HG03095 (cell line): ENCODE data around the gene CHMP4A.

Experiments used
- ATAC-seq: cut with Tn5 transposase; IDR thresholded peaks from one replicate; pipeline ENCODE4 v1.9.1; 2021; ENCODE audit warnings: moderate library complexity; ENCODE audit not compliant: unreplicated experiment

The CHMP4A gene

DNA sequence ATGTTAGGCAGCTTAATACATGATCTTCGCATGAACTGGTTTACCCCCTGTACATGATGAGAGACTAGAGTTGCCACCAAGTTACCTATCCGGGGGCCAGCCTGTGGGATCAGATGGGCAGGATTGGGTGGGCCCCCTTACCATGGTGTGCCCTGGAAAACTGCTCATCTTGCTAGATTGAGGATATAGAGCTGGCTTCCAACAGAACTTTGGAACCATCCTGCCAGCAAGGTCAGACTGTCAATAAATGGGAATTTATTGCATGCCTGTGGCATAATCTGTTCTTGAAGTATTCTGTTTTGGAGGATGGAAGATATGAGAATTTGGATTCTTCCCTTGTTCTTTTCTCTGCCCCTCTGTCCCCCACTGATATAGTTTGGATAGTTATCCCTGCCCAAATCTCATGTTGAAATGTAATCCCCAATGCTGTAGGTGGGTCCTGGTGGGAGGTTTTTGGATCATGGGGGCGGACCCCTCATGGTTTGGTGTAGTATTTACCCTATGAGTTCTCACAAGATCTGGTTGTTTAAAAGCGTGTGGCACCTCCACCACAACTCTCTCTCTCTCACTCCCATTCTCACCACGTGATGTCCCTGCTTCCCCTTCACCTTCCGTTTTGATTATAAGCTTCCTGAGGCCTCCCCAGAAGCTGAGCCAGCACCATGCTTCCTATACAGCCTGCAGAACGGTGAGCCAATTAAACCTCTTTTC lies 14.3 kb downstream of the CHMP4A start:
- ATAC-seq = no peak

DNA sequence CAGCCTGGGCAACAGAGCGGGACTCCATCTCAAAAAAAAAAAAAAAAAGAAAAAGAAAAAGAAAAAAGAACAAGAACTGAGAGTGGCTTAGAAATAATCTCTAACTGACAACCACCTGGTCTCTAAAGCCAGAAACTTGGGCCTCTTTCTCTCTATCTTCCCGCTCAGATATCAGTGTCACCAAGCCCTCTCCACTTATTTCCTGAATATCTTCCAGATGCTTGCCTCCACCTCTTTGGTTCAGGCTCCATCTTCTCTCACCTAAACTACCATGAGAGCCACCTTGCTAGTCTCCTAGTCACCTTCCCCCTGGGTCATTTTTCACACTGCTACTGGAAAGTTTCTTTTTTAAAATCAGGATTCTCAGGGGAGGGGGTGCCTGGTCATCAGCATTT lies 16.2 kb downstream of the CHMP4A start:
- no peak for ATAC-seq

DNA sequence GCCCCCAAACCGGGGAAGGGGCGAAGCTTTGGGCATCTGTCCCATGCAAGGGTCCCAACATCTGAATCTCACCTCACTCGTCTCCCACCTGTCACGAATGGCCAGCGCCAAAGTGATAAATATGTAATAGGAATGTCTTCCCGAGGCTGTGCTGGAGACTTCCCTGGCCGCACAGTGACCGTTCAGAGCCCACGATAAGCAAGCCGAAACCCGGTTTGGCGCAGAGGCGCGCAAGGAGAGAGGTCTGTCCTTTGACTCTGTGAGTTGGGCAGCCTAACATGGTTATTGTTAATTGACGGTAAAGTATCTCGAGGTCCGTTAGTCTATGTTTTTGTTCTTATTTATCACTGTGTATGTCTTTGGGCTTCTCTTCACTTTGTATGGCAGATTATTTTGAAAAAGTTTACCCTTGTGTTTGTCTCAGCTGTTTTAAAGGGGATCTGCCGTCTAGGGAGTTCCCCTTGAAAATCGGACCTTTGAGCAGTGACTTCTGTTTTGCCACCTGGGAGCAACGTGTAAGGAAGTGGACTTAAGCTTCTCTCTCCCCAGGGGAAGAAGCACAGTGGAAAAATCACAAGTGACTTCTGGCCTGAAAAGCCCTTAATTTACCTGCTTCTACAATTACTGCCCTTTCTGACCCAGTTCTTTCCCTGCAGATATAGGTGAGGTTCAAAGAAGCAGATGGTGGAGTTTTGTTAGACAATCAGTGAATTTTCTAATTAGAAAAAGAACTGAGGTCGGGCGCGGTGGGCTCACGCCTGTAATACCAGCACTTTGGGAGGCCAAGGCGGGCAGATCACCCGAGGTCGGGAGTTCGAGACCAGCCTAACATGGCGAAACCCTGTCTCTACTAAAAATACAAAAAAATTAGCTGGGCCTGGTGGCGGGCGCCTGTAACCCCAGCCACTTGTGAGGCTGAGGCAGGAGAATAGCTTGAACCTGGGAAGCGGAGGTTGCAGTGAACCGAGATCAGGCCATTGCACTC lies 16.9 kb downstream of the CHMP4A start:
- ATAC-seq = peak; percentile 44

DNA sequence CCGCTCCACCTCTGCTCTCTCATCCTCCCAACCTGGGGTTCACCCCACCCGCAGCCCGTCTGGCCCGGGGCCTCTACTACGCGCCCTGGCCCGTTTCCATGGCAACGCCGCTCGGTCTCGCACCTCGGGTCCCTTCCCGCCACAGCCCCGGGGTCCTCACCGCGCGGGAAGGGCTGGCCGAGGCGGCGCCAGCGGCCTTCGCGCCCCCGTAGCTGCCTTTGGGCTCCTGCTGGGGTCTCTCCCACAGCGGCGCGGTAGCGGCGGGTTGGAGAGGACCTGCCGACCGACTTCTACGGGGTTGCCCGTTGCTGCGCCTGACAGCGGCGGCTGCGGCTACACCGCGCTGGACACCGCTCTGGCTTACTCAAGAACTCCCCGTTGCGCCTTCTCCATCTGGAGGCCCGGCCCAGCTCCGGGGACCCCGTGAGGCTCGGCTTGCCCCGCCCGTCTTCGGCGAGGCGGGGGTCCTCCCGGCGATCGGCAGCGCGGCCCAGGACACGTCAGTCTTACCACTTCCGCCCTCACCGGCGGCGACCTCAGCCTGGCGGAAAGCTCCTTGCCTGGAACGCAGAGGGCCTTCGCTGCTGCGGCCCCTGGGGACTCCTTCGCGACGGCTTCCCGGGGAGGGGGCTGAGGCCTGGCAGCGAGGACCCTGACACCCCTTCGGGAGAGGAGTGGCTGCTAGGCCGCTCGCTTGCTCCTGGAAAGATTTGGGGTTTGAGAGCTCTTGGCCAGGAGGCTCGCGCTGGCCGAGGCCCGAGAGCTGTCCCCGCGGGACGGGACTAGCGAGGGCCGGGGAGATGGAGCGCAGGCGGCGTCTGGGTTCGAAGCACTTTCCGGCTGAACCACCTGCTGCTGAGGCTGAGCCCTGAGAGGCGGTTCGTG lies 17.9 kb downstream of the CHMP4A start, which contains the start of gene TM9SF1:
Gene TM9SF1, minus strand, starts transcription at position 256 of the 885 bp plus-strand sequence. CDS start 422 bp downstream, outside the sequence.
- ATAC-seq = peak; percentile 83

DNA sequence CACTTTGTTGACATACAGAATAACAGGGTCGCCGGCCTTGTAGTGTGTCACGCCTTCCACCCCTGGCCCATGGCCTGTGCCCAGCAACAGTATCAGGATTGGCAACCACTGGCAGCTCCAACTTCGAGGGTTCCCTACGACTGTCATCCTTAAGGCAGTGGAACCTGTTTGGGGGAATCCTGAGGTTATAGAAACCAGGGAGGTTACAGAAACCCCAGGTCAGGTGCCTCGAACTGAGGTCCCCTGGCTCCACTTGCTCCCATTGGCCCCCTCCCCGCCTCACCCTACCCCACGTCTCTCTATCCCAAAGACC lies 18.5 kb downstream of the CHMP4A start:
- no peak for ATAC-seq

DNA sequence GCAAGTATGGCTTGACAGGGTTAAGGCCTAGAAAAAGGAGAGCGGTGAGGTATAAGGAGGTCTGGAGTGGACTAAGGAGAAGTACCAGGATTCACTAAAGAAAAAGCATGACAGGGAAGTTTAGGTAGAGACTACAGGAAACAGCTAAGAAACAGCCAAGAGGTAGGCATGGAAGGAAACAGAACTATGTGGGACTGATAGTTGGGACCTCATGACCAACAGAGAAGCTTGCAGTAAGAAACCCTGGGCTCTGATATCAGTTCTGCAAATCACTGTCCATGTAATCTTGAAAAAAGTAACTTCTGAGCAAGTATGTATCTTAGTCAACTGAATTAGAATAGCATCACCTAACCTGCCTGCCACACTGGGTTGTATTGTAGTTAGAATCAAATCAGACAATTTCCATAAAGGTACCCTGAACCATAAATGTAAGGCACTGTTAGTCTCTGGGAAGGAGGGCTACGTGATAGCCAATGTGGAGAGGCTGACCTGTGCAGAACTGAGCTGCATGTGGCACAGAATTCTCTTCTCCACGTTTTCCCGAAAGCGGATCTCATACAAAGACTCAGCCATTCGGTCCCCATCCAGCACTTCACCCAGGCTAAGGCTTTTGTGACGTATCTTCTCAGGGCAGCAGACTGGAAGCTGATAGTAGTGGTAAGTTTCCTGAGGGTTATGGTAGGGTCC lies 19.0 kb downstream of the CHMP4A start:
- no peak for ATAC-seq

DNA sequence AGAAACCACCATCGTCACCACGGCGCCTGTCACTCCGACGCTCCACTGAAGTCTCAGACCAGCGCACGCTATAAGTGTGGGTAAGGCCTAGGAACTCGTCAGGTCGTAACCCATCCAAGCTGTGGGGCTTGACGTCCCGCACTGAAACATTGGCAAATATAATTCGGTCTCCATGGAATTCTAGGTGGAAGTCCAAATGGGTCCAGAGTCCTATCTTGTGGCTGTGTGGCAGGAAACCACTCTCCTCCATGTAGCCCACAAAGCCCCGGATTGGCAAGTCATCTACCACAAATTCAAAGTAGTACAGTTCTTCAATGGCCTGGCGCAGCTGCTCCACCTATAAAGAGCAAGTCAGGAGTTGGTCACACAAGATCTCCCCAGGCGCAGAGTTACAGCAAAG lies 20.4 kb downstream of the CHMP4A start:
- no peak for ATAC-seq

DNA sequence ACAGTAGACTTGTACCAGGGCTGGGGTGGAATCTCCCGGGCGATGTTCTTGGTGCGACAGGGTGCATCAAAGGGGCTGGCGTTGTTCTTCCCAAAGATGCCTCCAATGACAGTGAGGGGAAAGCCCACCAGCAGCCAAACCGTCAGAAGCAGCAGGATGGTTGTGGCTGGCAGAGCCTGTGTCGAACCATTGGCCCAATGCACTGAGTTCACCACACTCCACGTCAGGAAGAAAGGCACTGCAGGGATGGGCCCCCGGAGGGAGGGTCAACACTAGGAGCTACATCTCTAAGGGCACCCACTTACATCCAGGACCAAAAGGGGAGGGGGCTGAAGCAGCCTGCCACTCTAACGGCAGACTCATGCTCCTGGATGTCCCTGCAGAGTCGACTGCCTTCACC lies 22.9 kb downstream of the CHMP4A start:
- ATAC-seq = no peak

DNA sequence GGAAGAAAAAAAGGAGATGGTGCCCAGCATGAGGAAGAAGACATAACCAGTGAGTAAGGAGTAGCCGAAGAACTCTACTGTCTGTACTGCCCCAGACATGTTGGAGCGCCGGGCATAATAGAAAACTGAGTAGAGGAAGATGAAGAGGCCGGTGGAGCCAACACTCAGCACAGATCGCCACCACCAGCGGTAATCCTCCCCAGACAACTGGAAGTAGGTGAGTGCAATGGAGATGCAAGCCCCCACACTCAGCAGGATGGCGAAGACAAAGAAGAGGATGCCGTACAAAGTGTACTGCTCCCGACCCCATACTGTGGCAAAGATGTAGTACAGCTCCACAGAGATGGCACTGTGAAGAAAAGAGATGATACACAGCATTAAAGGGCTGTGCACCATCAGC lies 23.8 kb downstream of the CHMP4A start:
- no peak for ATAC-seq

DNA sequence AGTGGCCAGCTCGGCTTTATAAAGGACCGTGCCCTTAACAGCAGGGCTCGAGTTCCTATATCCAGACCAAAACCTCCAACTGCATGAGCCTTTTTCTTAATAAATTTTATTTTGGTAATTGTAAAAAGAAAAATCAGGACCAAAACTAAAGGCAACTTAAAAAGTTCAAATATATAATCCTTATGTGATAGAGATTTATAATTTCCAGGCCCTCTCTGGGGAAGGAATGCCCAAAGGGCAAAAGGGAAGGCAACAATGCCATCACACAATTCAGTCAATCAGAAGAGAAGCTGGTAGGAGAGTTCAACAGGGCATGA lies 24.3 kb downstream of the CHMP4A start:
- no peak for ATAC-seq

DNA sequence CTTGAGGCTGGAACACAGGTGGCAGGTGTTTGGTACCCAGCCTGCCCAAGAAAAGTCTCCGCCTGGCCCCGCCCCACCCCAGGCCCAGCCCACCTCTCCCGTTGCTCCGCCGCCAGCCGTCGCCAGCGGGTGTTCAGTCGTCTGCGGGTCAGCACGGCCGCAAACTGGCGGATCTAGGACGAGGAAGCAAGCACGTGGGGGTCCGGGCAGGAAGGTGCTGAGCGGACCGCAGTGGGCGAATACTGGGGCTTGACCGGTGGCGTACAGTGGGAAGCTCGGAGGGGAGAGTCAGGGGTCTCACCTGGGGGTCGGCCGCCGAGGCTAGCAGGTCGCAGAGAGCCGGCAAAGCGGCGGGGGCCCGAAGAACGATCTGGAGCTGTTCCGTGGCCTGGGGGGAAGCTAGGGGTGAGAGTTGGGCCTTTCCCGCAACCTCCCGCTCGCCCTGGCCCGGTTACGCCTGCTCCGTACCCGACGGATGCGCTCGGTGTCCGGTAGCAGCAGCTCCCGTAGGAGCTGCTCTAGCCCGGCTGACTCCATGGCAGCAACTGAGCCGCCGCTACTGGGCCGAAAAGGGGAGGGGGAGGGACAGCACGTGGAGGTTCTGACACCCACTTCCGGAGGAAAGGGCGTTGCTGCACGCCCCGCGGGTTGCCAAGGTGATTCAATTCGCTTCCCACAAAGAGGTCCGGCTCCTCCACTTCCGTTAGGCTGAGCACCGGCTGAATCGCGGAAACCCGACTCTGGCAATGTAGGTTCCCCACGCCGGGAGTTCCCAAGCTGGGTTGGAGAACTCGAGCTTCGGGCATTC lies 24.8 kb downstream of the CHMP4A start, which contains the start of gene IPO4:
Gene IPO4, minus strand, starts transcription at position 566 of the 808 bp plus-strand sequence. Its CDS starts 29 bp downstream, at position 537.
- ATAC-seq = peak; percentile 88

DNA sequence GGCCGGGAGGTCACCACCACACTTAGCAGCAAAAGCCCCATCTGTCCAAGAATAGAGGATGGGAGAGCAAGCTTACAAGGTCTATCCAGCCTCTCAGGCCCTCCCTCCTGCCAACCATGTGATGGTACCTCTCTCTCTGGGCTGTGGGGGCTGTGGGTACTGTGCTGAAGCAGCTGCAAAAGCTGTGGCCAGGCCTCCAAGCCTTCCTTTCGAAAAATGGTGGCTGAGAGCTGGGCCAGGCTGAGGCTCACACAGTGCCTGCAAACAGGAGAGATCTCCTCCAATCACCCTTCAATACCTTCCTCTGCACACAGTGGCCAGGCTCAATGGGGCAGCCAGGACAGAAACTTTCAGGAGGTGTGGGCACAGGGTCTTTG lies 25.8 kb downstream of the CHMP4A start:
- ATAC-seq = no peak

DNA sequence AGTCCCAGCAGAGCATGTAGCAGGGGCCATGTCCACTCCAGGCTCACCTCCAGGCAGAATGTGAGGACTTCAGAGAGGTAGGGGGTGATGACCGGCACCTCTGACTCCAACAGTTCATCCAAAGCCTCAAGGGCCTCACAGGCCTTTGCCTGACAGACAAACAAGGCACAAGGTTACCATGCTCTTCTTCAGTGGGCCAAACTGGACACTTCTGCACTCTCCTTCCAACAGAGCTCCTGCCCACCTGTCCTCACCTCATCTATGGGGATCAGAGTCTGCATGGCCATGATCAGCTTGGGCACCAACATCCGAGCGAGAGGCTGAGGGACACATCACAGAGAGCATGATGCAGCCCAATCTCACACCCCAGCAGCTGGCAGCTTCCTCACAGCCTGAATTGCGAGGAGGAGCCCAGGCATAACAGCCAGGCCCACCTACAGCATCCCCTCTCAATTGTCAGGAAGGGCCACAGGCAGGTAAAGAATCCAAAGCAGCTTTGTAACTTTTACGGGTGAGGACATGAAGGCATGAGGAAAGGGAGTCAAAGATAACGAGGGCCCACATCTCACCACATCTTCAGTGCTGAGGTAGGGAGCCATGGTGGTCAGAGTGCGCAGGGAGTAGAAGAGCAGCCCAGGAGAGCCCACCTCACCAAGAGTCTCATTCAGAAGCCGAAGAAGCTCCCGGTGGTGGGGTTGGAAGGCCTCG lies 26.3 kb downstream of the CHMP4A start:
- no peak for ATAC-seq

DNA sequence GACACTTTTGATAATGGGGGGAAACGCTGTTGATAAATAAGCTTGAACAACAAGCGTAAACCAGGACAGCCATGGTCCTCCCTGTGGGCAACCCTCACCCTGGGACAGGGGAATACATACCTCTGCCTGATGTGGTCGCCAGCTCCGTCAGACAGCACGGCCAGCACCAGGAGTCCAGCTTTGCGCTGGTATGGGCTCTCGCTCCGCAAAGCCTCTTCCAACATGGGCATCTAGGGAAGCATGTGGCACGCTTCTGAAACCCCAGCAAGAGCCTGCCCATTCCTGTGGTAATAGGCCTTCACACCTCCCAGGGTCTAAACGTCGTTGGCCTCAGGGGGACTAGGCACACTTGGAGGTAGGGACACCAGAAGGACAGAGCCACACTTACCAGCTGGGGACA lies 27.5 kb downstream of the CHMP4A start:
- ATAC-seq = no peak

DNA sequence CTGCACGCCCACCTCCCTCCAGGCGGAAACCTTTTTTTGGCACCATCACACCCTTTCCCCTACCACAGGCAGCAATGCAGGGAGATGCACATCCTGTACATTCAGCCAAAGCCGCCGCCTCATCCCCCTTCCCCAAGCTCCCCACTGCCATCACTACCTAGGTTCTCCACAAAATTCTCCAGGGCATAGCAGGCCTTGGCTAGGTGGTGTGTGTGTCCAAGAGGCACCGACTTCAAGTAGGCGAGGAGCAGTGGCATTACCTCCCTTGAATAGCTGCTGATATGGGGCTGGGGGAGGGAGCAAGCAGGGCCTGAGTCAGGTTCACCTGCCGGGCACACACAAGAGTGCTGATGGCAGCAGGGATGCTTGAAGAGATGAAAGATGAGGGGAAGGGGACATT lies 28.3 kb downstream of the CHMP4A start:
- no peak for ATAC-seq

DNA sequence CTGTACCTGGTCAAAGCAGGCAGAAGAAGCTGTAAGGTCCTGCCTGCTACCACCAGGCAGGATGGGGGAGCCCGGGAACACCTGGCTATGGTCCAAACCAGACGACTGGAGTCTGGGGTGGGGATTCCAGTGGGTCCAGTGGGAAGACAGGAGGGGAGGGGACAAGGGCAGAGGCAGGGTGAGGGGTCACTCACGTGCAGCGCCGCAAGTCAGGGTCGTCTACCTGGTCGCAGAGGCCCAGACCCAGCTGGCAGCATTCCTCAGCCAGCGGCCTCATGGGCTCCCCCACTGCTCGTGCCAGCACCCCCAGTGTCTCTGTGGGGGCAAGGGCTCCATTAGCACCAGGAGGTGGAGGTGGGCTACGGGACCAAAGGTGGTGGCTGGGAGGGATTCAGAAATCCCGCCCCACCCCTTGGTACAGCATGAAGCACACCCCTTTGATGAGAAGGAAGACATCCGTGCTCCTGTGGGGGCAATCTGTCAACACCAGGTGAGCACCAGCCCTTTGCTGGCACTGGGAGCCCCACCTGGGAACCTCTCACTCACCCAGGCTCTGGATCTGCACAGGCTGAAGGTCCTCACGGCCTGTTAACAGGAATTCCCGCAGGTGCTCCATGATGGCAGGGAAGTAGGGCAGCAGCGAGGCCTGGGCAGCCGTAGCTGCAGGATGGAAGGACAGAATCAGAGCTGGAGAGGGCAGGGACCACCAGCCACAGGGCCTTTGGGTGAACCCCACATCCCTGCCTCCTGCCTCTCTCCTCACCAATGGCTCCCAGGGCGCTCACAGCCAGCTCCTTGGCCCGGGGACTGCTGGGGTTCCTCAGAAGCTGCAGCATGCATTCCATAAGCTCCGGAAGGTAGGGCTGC lies 29.0 kb downstream of the CHMP4A start:
- no peak for ATAC-seq

DNA sequence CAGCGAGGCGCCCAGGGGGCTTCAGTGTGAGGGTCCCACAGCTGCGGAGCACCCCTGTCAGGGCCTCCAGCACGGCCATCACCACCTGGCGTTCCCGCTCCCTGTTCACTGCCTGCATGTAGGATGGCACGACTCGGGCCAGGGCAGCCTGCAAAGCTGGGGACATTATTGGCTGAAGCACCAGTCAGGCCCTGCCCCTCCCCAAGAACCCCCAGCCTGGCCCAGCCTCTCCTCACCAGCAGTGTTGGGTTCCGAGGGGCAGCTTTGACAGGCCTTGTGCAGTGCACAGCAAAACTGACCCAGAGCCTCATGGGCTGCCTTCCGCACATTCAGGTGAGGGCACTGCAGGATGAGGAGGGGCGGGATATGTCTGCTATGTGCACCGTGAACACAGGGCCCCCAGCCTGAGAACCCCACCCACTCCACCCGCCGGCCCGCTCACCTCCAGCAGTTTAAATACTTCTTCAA lies 30.2 kb downstream of the CHMP4A start:
- ATAC-seq = no peak
